GM12874 (cell line): Measurements from ENCODE around the gene TSTD2.

Experiments used
- CTCF ChIP-seq: IDR thresholded peaks from 2 replicates; pipeline ENCODE4 v1.5.1; 2011; ENCODE audit warnings: low read depth, mild to moderate bottlenecking, control low read depth, low read length, moderate library complexity; ENCODE audit not compliant: insufficient read depth

Gene TSTD2

DNA sequence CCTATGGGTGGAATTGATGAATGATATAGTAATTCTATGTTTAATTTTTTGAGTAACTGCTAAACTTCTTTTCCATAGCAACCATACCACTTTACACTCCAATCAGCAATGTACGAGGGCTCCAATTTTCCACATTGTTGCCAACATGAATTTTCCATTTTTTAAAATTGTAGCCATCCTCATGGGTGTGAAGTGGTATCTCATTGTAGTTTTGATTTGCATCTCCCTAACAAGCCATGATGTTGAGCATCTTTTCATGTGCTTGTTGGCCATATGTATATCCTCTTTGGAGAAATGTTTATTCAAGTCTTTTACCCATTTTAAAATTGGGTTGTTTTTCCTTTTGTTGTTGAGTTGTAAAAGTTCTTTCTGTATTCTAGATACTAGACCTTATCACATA is 82.8 kb downstream of the TSTD2 start:
- no peak for TF ChIP-seq CTCF
